Right lobe of liver (tissue), 6 donors: ENCODE results near the gene ZNF525. TPM values are rescaled to one million over a fixed set of nuclear protein-coding genes. Genes with fewer than 3 reads are reported as not detected.
"Not testable (repeated sequence)": the region's sequence is repeated elsewhere in the genome, so short reads cannot be mapped to it uniquely, and the experiment has no call there.

Experiments
- ATAC-seq, 4 donors: fragments of 200-7000 bp; cut with Tn5 transposase; one replicate each; pipeline ENCODE4 v1.9.1; 2020; ENCODE audit warnings: mild to moderate bottlenecking in 4 of 4, moderate library complexity in 4 of 4
- DNase-seq, 3 donors: peaks; one replicate each; pipeline ENCODE4 v3.0.0-alpha.2; 2020
- H3K27ac ChIP-seq, 3 donors: fragments of 200-600 bp; one replicate each; pipeline ENCODE4 v1.8.0; 2022
- H3K27me3 ChIP-seq, 2 donors: fragments of 200-600 bp; one replicate each; pipeline ENCODE4 v1.8.0; 2022
- H3K36me3 ChIP-seq, 4 donors: fragments of 200-600 bp; sonication (generic) in 1 of 4; one replicate each; pipeline versions ENCODE4 v1.5.1 to v1.8.0; 2017 to 2022; ENCODE audit warnings: control low read depth in 1 of 4
- H3K4me1 ChIP-seq, 4 donors: fragments of 200-600 bp; sonication (generic) in 1 of 4; one replicate each; pipeline versions ENCODE4 v1.5.1 to v1.8.0; 2017 to 2022; ENCODE audit warnings: control low read depth in 1 of 4
- H3K4me3 ChIP-seq, 3 donors: fragments of 200-600 bp; one replicate each; pipeline ENCODE4 v1.8.0; 2022
- H3K9me3 ChIP-seq, 4 donors: fragments of 200-600 bp; sonication (generic) in 1 of 4; one replicate each; pipeline versions ENCODE4 v1.5.1 to v1.8.0; 2017 to 2022; ENCODE audit warnings: control low read depth in 1 of 4
- CTCF ChIP-seq, 4 donors: fragments of 200-600 bp in 3 of 4; fragments of 450-650 bp in 1 of 4; IDR thresholded peaks; one replicate each; pipeline versions ENCODE4 v1.5.1 to v1.8.0; 2016 to 2022; ENCODE audit warnings: antibody characterized with exemption in 4 of 4, mild to moderate bottlenecking in 2 of 4
- POLR2A ChIP-seq: fragments of 450-650 bp; IDR thresholded peaks from one replicate; pipeline ENCODE4 v1.6.1; 2017; ENCODE audit warnings: antibody characterized with exemption, mild to moderate bottlenecking
- WGBS: methylation state at CpG from one replicate; pipeline ENCODE4 v1.1.6; 2018; ENCODE audit warnings: low coverage, low lambda C conversion rate; ENCODE audit not compliant: insufficient coverage; ENCODE audit errors: missing lambda C conversion rate; 5-methylcytosine and 5-hydroxymethylcytosine counted together
- intact Hi-C, 2 donors: fragments of 100-400 bp; cut with DNase I; formaldehyde crosslinking; loops; one replicate each; pipeline versions ENCODE4 v1.11.2 to v1.14.1; 2022
- total RNA-seq, 6 experiments: library from RNA; depleted of rRNA in 2 of 6; stranded (reverse); fragments of >200 nt in 2 of 6; fragmentation: NEBNext Ultra II Directional in 3 of 6; extraction: Animal tissue kit (Norgen Biotek cat#: 25700) in 3 of 6; gene quantifications; one replicate each; pipeline versions ENCODE4 v1.1.0 to v1.2.4, GENCODE V29; 2016 to 2023
- donor health status: DM: no; HTN: yes; CAD: no.
- donor health status: DM: no; HTN: no; CAD: no.
- donor health status: DM: no; HTN: no; CAD: no.
- donor health status: DM: no; HTN: yes; CAD: no.
- donor health status: DM: no; HTN: yes; CAD: no.

Gene ZNF525
- total RNA-seq, 6 experiments from 2014 or later: 1.7 to 3.7 (median 2.2) TPM

- Histone ChIP-seq H3K9me3 (no peaks in the 10 kb centered on the region), H3K27me3 (no peaks in the 10 kb centered on the region), H3K4me3 (peak within 1 kb of the TSS; percentile 58 to 79 (median 65)), H3K4me1 (peaks cover 0 to 4% (median 0%) of the 10 kb centered on the region in 4 donors), H3K36me3 (no peaks in the 10 kb centered on the region), H3K27ac (peak within 1 kb of the TSS in 2 of 3 donors; percentile 29 to 50)
- TF ChIP-seq CTCF (IDR thresholded peaks at IDR 0.05) (no peak), POLR2A (peak; percentile 39)
- under 1% methylated on average over 28 of the region's 61 CpGs for WGBS
- intact Hi-C loops: no loop called here
- peak; percentile 90 to 98 (median 94) for DNase-seq
- peak; percentile 99 to 100 (median 100) for ATAC-seq
Measured at GRCh38 chr19:53333463-53334449, 31.7 kb upstream of the ZNF525 start, which contains the start of gene ZNF845. TSS of gene ZNF845 (plus strand) at chr19:53333749. CDS start at chr19:53341308, 7,559 bp downstream.

DNA sequence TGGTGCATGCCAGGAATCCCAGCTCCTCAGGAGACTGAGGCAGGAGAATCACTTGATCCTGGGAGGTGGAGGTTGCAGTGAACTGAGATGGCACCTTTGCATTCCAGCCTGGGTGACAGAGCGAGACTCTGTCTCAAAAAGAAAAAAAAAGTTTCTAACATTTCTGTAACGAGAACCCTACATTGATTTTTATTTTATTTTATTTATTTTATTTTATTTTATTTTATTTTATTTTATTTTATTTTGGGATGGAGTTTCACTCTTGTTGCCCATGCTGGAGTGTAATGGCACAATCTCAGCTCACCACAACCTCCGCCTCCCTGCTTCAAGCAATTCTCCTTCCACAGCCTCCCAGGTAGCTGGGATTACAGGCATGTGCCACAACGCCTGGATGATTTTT, 21.1 kb upstream of the ZNF525 start:
- WGBS: 100% methylated on average over 3 of the region's 4 CpGs

GRCh38 chr19:53355739-53356138, 9.8 kb upstream of the ZNF525 start:
- no peak for ATAC-seq
- Histone ChIP-seq H3K36me3 (peaks cover 0 to 18% (median 10%) of the 10 kb centered on the region in 4 donors), H3K9me3 (peaks cover 0 to 49% (median 17%) of the 10 kb centered on the region in 4 donors), H3K4me1 (no peaks in the 10 kb centered on the region), H3K4me3 (no peak overlapping the region), H3K27ac (no peak overlapping the region), H3K27me3 (no peaks in the 10 kb centered on the region)
- DNase-seq: no peak
- 91% methylated on average over 1 of the region's 1 CpG for WGBS
- intact Hi-C loops: no loop called here
- no peak for TF ChIP-seq POLR2A
- no peak for TF ChIP-seq CTCF (IDR thresholded peaks at IDR 0.05)

More for the DNA sequence above, 21.1 kb upstream of the ZNF525 start:
- Histone ChIP-seq H3K36me3 (peaks cover 0 to 34% (median 17%) of the 10 kb centered on the region in 4 donors), H3K9me3 (peaks cover 0 to 11% (median 1%) of the 10 kb centered on the region in 4 donors)
- DNase-seq, intact Hi-C loops, H3K4me1 ChIP-seq, ATAC-seq, H3K4me3 ChIP-seq, H3K27ac ChIP-seq, H3K27me3 ChIP-seq: not testable (repeated sequence)

DNA sequence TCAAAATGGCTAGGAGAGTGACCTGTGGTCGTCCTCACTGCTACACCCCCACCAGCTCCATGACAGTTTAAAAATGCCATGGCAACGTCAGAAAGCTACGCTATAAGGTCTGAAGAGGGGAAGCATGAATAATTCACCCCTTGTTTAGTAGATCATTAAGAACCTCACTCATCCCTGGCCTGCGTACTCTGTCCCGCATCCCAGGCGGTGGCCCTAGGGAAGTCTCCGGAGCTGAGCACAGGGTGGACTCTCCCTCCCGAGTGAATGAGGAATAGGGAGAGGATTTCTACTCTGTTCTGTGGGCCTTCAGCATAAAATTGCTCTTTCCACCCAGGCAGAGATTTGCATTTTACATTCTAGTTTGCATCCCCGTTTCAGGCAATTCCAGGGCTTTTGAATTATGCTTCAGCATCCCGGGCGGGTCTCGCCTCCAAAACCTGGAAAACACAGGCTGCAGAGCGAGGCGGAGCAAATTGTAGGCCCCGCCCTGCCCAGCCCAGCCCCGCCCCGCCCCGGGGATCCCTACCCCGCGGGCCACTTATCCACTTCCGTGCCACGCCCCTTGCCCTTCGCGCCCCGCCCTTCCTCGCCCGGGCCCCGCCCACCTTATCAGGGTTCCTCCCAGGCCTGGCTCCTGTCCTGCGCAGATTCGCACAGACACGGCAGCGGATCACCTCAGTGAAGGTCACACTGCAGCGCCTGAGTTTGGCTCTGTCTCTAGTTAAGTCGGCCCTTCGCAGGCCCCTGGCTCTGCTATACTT, 7.5 kb upstream of the ZNF525 start:
- Histone ChIP-seq H3K4me1 (no peaks in the 10 kb centered on the region), H3K4me3 (no peak overlapping the region)

DNA sequence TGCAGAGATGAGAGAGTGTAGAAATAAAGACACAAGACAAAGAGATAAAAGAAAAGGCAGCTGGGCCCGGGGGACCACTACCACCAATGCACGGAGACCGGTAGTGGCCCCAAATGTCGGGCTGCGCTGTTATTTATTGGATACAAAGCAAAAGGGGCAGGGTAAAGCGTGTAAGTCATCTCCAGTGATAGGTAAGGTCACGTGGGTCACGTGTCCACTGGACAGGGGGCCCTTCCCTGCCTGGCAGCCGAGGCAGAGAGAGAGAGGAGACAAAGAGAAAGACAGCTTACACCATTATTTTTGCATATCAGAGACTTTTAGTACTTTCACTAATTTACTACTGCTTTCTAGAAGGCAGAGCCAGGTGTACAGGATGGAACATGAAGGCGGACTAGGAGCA, 5.4 kb upstream of the ZNF525 start:
- H3K4me1 ChIP-seq, H3K27me3 ChIP-seq, intact Hi-C loops, H3K4me3 ChIP-seq, DNase-seq, H3K27ac ChIP-seq, H3K36me3 ChIP-seq, ATAC-seq: not testable (repeated sequence)
- peaks cover 0 to 13% (median 0%) of the 10 kb centered on the region in 4 donors for H3K9me3 ChIP-seq
- WGBS: 88% methylated on average over 10 of the region's 10 CpGs

More for the DNA sequence above, 7.5 kb upstream of the ZNF525 start:
- Histone ChIP-seq H3K9me3 (peaks cover 0 to 32% (median 10%) of the 10 kb centered on the region in 4 donors), H3K36me3 (peaks cover 0 to under 1% (median 0%) of the 10 kb centered on the region in 4 donors), H3K27ac (no peak overlapping the region), H3K27me3 (no peaks in the 10 kb centered on the region)
- TF ChIP-seq CTCF (IDR thresholded peaks at IDR 0.05): no peak
- no peak for TF ChIP-seq POLR2A
- intact Hi-C loops: no loop called here
- ATAC-seq: no peak
- DNase-seq: no peak
- 62% methylated on average over 5 of the region's 35 CpGs for WGBS
